GM12865 (cell line): ENCODE results near the gene APEX1.

Experiments used
- DNase-seq: peaks from one replicate; pipeline ENCODE4 v3.0.0; 2010; ENCODE audit warnings: low read depth
- H3K4me3 ChIP-seq: 2 replicates; pipeline ENCODE4 v1.5.1; 2011; ENCODE audit warnings: mild to moderate bottlenecking, low read depth, low read length, control low read depth
- CTCF ChIP-seq: IDR thresholded peaks from 2 replicates; pipeline ENCODE4 v1.5.1; 2011; ENCODE audit warnings: low read length, control low read depth, low read depth, inconsistent platforms; ENCODE audit not compliant: insufficient read depth; ENCODE audit errors: missing control alignments

Gene APEX1

GRCh38 chr14:20454516-20455354 is at the start of gene APEX1, which contains the start of gene OSGEP:
TSS of gene APEX1 (plus strand) at chr14:20455226. CDS start at chr14:20455646, 420 bp downstream.
TSS of gene OSGEP (minus strand) at chr14:20454812. CDS start at chr14:20454683, 129 bp downstream.
- no peak for TF ChIP-seq CTCF
- peak; percentile 100 for DNase-seq
- peak within 1 kb of the TSS; percentile 90 for H3K4me3 ChIP-seq

DNA sequence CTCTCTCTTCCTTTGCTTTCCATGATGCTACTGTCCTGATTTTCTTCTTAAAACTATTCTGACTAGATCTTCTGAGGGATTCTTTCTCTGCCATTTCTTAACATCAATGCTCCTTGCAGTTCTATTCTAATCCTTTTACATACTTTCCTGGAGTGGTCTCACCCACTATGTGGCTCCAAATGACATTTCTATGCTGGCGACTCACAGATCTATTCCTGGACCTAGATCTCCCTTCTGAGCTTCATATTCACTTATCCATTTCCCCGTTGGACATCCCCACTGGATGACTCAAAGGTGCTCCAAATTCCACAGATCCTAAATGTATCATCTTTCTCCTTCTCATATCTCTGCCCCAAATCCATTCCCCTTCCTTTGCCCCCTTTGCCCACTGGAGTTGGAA is 45.8 kb upstream of the APEX1 start:
- no peak for DNase-seq
- no peak for TF ChIP-seq CTCF

DNA sequence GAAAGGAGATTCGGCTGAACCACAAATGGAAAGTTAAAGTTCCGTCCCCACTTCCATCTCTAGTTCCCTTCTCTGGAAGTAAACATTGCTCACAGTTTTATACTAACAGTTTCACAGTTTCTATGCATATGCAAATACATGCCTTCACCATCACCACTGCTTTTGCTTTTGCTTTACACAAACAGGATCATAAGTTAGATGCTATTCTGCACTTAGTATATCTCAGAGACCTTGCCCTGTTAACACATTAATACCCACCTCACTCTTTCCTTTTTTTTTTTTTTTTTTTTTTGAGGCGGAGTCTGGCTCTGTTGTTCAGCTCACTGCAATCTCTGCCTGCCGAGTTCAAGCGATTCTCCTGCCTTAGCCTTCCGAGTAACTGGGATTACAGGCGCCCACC is 42.6 kb upstream of the APEX1 start:
- peak; percentile 75 for DNase-seq
- TF ChIP-seq CTCF = no peak
- H3K4me3 ChIP-seq = peak overlapping the region; percentile 88

More for the DNA sequence above, 45.8 kb upstream of the APEX1 start:
- H3K4me3 ChIP-seq = no peak overlapping the region

DNA sequence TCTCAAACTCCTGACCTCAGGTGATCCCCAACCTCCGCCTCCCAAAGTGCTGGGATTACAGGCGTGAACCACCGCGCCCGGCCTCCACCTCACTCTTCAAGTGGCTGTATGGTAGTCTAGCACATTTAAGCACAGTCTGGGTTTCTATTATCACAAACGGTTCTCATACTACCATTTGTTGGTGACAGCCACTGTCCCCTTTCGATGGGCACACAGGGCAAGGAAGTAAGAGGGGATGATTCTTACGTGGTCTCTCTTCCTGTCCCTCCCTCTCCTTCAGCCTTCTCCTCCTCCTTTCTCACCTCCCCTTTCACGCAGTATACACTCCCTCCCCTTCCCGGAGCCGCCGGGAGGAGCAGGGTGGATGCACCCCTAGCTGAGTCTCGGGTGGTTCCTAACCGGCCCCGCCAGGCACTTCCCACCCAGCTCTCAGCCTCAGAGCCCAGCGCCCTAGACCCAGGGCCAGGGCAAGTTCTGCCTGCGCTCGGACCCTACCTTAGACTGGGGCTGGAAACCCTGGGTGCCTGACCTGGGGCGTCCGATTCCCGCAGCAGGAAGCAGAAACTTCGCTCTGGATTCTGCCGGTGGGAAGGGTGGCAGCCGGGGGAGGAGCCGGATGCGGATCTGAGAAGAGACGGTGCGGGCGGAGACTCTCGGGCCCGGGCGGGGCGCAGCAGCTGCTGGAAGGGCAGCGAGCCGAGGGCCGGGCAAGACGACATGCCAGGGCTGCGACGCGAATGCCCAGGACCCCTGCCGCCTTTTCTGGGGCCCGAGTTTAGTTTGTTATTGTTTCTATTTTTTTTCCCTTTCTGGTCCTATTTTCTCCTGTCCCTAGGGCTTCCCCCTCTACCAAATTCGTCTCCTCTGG is 41.9 kb upstream of the APEX1 start, which contains the start of gene TEP1:
TEP1 (minus strand) TSS at position 626 of the 868 bp plus-strand sequence. CDS start 5,062 bp downstream, outside the sequence.
- peak within 1 kb of the TSS; percentile 88 for H3K4me3 ChIP-seq
- no peak for TF ChIP-seq CTCF
- peak; percentile 87 for DNase-seq

DNA sequence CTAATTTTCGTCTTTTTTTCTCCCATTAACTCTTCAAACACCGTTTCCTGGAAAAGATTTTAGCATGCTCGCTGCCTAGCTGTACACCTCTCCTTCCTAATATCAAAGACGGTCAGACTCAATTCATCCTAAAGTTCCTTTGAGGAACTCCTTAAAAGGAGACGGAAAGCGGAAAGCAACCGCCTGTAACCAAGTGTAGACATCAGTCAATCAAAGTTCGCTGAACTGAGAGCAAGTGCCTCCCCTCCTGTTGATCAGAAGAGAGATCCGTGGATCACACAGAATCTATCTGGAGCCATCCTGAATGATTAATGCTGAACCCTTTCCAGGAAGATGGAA is 41.3 kb upstream of the APEX1 start:
- no peak for TF ChIP-seq CTCF
- DNase-seq = peak; percentile 67
- H3K4me3 ChIP-seq = peak overlapping the region; percentile 88

DNA sequence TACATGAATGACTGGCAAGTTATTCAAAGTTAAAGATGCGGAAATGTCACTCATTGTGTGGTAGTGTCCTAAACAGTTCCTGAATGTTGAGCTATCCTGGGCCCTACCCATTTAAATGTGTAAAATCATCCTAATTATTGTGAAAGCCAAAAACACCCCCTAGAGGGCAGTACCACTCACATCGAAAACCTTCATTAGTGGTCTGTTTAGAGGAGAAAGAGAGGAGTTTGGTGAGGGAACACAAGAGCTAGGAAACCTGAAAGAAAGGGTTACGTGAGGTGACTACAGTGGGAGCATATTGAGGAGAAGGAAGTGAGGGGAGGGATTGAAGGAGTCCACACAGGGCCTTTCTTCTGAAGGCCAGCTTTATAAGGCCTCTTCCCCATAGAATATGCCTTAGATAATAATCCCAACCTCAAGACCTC is 39.2 kb upstream of the APEX1 start:
- no peak overlapping the region for H3K4me3 ChIP-seq
- peak; percentile 79 for DNase-seq
- peak; percentile 66 for TF ChIP-seq CTCF
